ENCODE data around the gene LRBA. TPM values are rescaled to one million over a fixed set of nuclear protein-coding genes. Genes with fewer than 3 reads are reported as not detected.

Gene LRBA
- total RNA-seq, 1 experiment from 2014 or later, result 55.3 TPM

GRCh38 chr4:150232029-150232428, 783.1 kb downstream of the LRBA start:
- no peaks in the 10 kb centered on the region for H3K36me3 Mint-ChIP-seq (ENCODE audit: insufficient read depth in 1 of 3, low read depth in 3 of 3)
- no peak overlapping the region for H3T11ph ChIP-seq (ENCODE audit: low read length)
- no peaks in the 10 kb centered on the region for H3K9me3 Mint-ChIP-seq
- H4K20me1 ChIP-seq (ENCODE audit: control insufficient read depth, insufficient read depth, insufficient read length), result no peaks in the 10 kb centered on the region
- H3K79me1 ChIP-seq (ENCODE audit: insufficient read depth, low read depth, low read length, poor library complexity, severe bottlenecking), result no peaks in the 10 kb centered on the region
- WGBS (ENCODE audit: extremely low coverage, insufficient read length, low lambda C conversion rate), result no CpG with 5 or more reads among the region's 6 CpGs
- H2AK5ac ChIP-seq (ENCODE audit: insufficient read length, low read length), result no peak overlapping the region
- H2BK12ac ChIP-seq (ENCODE audit: insufficient read length, low read depth, low read length), result no peak overlapping the region
- no peak overlapping the region for H3K27ac ChIP-seq (ENCODE audit: insufficient read length, low read depth, low read length)
- H3K27me3 Mint-ChIP-seq (ENCODE audit: low read depth), result no peaks in the 10 kb centered on the region
- H3K79me2 ChIP-seq (ENCODE audit: insufficient read depth, low read length), result no peaks in the 10 kb centered on the region
- H3K4me1 Mint-ChIP-seq, result peaks cover 24 to 27% of the 10 kb centered on the region in 2 experiments
- no peak overlapping the region for H2BK5ac ChIP-seq (ENCODE audit: insufficient read length, low read length)
- H2AFZ ChIP-seq (ENCODE audit: low read length), result no peak overlapping the region
- H3K23me2 ChIP-seq (ENCODE audit: insufficient read length, low read depth, low read length, poor library complexity, severe bottlenecking), result no peaks in the 10 kb centered on the region
- no peak overlapping the region for H2BK15ac ChIP-seq (ENCODE audit: low read depth, low read length)
- no peak overlapping the region for H3K4ac ChIP-seq (ENCODE audit: low read depth, low read length)
- no peak overlapping the region for H4K8ac ChIP-seq (replicated peaks; ENCODE audit: insufficient read length, low read depth, low read length)
- no peak overlapping the region for H3K23ac ChIP-seq (ENCODE audit: insufficient read length, low read depth, low read length)
- no peak overlapping the region for H2BK20ac ChIP-seq (ENCODE audit: low read depth, low read length, poor library complexity, severe bottlenecking)
- no peak for TF ChIP-seq CTCF (conservative IDR thresholded peaks at IDR 0.05)
- H2BK120ac ChIP-seq (ENCODE audit: low read depth, low read length, poor library complexity, severe bottlenecking), result no peak overlapping the region
- no peak overlapping the region for H3K14ac ChIP-seq (ENCODE audit: insufficient read depth, low read length)
- no peaks in the 10 kb centered on the region for H3K9me3 ChIP-seq (ENCODE audit: control insufficient read depth, low read depth, low read length)
- no peak overlapping the region for H4K5ac ChIP-seq (ENCODE audit: insufficient read length, low read depth, low read length)
- H3K27ac Mint-ChIP-seq, result no peak overlapping the region
- no peak overlapping the region for H3K4me2 ChIP-seq (ENCODE audit: insufficient read depth, insufficient read length, low read length)
- H3K9ac ChIP-seq (ENCODE audit: extremely low read depth, insufficient read length, low read length), result no peak overlapping the region
- no peaks in the 10 kb centered on the region; the same call in 1 of the 2 replicates for H3K4me1 ChIP-seq (ENCODE audit: insufficient read depth, low read length)
- no peaks in the 10 kb centered on the region for H3K27me3 ChIP-seq (ENCODE audit: insufficient read depth, low read length)
- no peak overlapping the region for H3K4me3 Mint-ChIP-seq
- DNase-seq, result no peak
- H3K18ac ChIP-seq (ENCODE audit: insufficient read length, low read depth, low read length), result no peak overlapping the region
- no peak overlapping the region for H3K56ac ChIP-seq (ENCODE audit: insufficient read length, low read depth, low read length)
- no peak overlapping the region for H4K91ac ChIP-seq (ENCODE audit: insufficient read length, low read depth, low read length)
